CD4-positive, alpha-beta T cell treated with Interleukin-4 for 1 hour (primary cell): ENCODE measurements around the gene SSBP1.

ENCODE experiments used
- DNase-seq, 2 donors: peaks; one replicate each; pipeline ENCODE4 v3.0.0-alpha.2; 2020 to 2022

Gene SSBP1

GRCh38 chr7:141785706-141786552, 47.8 kb downstream of the SSBP1 start:
- peak; percentile 14 to 50 for DNase-seq

GRCh38 chr7:141788296-141788695, 50.1 kb downstream of the SSBP1 start:
- no peak for DNase-seq

- no peak for DNase-seq
Measured at GRCh38 chr7:141789917-141790316, 51.8 kb downstream of the SSBP1 start, which contains the start of gene TAS2R5. Gene TAS2R5 (plus strand): TSS chr7:141790217. CDS start chr7:141790362, 145 bp downstream.

- DNase-seq: no peak
Measured at GRCh38 chr7:141792526-141792925, 54.4 kb downstream of the SSBP1 start.
